Esophagus squamous epithelium (tissue), 4 donors: ENCODE results near the gene RGS8.

ENCODE experiments used
- CTCF ChIP-seq, 6 experiments: fragments of 450-650 bp in 4 of 6; fragments of 200-600 bp in 2 of 6; sonication (generic) in 2 of 6; IDR thresholded peaks; one replicate each; pipeline ENCODE4 v1.5.1; 2016 to 2019; ENCODE audit warnings: antibody characterized with exemption in 6 of 6, mild to moderate bottlenecking in 4 of 6, moderate library complexity in 4 of 6
- POLR2A ChIP-seq, 4 donors: fragments of 450-650 bp; IDR thresholded peaks; one replicate each; pipeline ENCODE4 v1.6.1; 2017; ENCODE audit warnings: antibody characterized with exemption in 4 of 4, mild to moderate bottlenecking in 4 of 4, moderate library complexity in 3 of 4

DNA sequence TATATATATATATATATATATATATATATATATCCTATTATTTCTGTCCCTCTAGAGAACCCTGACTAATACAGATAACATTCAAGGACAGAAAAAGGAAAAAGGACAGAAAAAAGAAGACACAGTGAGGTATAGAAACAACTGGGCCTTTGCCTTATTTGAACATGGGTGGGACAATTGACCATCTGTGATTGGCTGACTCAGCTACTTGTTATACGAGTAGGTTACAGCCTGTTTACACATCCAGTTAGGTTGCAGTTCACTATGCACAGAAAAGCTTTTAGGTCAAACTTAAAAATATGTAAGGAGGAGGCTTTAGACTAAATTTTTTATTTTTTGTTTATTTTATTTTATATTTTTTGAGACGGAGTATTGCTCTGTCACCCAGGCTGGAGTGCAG is 39.8 kb upstream of the RGS8 start:
- TF ChIP-seq CTCF (IDR thresholded peaks at IDR 0.05): no peak
- TF ChIP-seq POLR2A (IDR thresholded peaks at IDR 0.05): no peak
